K562 (cell line): ENCODE data around the gene DGCR8. TPM values are rescaled to one million over a fixed set of nuclear protein-coding genes. Genes with fewer than 3 reads are reported as not detected.
A peak's percentile ranks its signal among the peaks of the same experiment; 100 is the strongest.

Experiments used
- ARID3A ChIP-seq: IDR thresholded peaks from 2 replicates; pipeline ENCODE4 v1.6.1; 2012; ENCODE audit warnings: low read depth, low read length, improper control_type of control experiment, borderline replicate concordance
- BRCA1 ChIP-seq, 2 experiments: fragments of 450-650 bp in 1 of 2; sonication (generic) in 1 of 2; formaldehyde crosslinking in 1 of 2; IDR thresholded peaks; 2 replicates each; pipeline versions ENCODE4 v1.5.0 to v1.6.1; 2017 to 2020; ENCODE audit warnings: mild to moderate bottlenecking in 1 of 2, missing genetic modification reagents in 1 of 2
- CBFA2T3 ChIP-seq: fragments of 450-650 bp; IDR thresholded peaks from 2 replicates; pipeline ENCODE4 v1.6.1; 2017
- EGR1 ChIP-seq: fragments of 450-650 bp; conservative IDR thresholded peaks from 2 replicates; pipeline ENCODE4 v1.6.1; 2017; ENCODE audit warnings: mild to moderate bottlenecking
- FOXO4 ChIP-seq: fragments of 450-650 bp; formaldehyde crosslinking; IDR thresholded peaks from 2 replicates; pipeline ENCODE4 v1.4.0; 2020; ENCODE audit warnings: mild to moderate bottlenecking, moderate library complexity
- GTF2A2 ChIP-seq: IDR thresholded peaks from 2 replicates; pipeline ENCODE4 v1.6.1; 2016; ENCODE audit warnings: mild to moderate bottlenecking, missing genetic modification characterization, missing compliant biosample characterization
- KLF10 ChIP-seq: fragments of 250-450 bp; sonication (Bioruptor Pico); IDR thresholded peaks from 2 replicates; pipeline ENCODE4 v1.6.1; 2021; ENCODE audit warnings: matching md5 sums
- THAP7 ChIP-seq: fragments of 250-450 bp; sonication (Bioruptor Pico); IDR thresholded peaks from 2 replicates; pipeline ENCODE4 v1.5.0; 2021
- ZBTB34 ChIP-seq: fragments of 250-450 bp; sonication (Bioruptor Pico); IDR thresholded peaks from 2 replicates; pipeline ENCODE4 v1.8.0; 2021; ENCODE audit warnings: mild to moderate bottlenecking, moderate library complexity
- ZKSCAN8 ChIP-seq: fragments of 200-800 bp; sonication (Bioruptor generic); IDR thresholded peaks from 2 replicates; pipeline ENCODE4 v1.6.1; 2016; ENCODE audit warnings: missing genetic modification characterization, missing compliant biosample characterization
- ZNF133 ChIP-seq: fragments of 250-450 bp; sonication (Bioruptor Pico); IDR thresholded peaks from 2 replicates; pipeline ENCODE4 v1.4.0; 2020; ENCODE audit warnings: mild to moderate bottlenecking
- ZNF184 ChIP-seq: sonication (generic); formaldehyde crosslinking; IDR thresholded peaks from 2 replicates; pipeline ENCODE4 v1.5.0; 2020; ENCODE audit warnings: missing genetic modification reagents
- ZNF217 ChIP-seq: sonication (generic); formaldehyde crosslinking; IDR thresholded peaks from 2 replicates; pipeline ENCODE4 v1.8.0; 2022; ENCODE audit warnings: mild to moderate bottlenecking, missing genetic modification reagents
- ZNF24 ChIP-seq: fragments of 450-650 bp; IDR thresholded peaks from 2 replicates; pipeline ENCODE4 v1.6.1; 2016
- ZNF395 ChIP-seq: fragments of 200-800 bp; sonication (Bioruptor generic); IDR thresholded peaks from 2 replicates; pipeline ENCODE4 v1.6.1; 2017; ENCODE audit warnings: missing genetic modification characterization, missing compliant biosample characterization
- ZNF561 ChIP-seq: fragments of 450-650 bp; formaldehyde crosslinking; conservative IDR thresholded peaks from 2 replicates; pipeline ENCODE4 v1.4.0; 2020; ENCODE audit warnings: mild to moderate bottlenecking, moderate library complexity
- ZNF609 ChIP-seq: sonication (generic); formaldehyde crosslinking; IDR thresholded peaks from 2 replicates; pipeline ENCODE4 v1.8.1; 2023; ENCODE audit warnings: missing genetic modification reagents, mild to moderate bottlenecking, borderline replicate concordance
- polyA plus RNA-seq, 8 experiments: library from polyadenylated mRNA; depleted of rRNA in 4 of 8; stranded (reverse) in 5 of 8; unstranded in 3 of 8; fragments of >200 nt; fragmentation: Nextera tagmentation in 2 of 8; fragmentation: Illumina TruSeq in 1 of 8; extraction: Ambion mirVana in 2 of 8; extraction: Trizol in 1 of 8; gene quantifications; 2 replicates each; pipeline versions ENCODE4 v1.2.1 to v1.2.3, GENCODE V29; 2011 to 2014; ENCODE audit warnings: inconsistent platforms in 1 of 8, missing spikeins in 1 of 8
- total RNA-seq, 7 experiments: library from RNA; depleted of rRNA in 6 of 7; stranded (reverse); fragments of >200 nt in 6 of 7; fragmentation: Illumina TruSeq in 2 of 7; extraction: Trizol in 2 of 7; gene quantifications; 2 replicates each; pipeline versions ENCODE4 v1.2.1 to v1.2.3, GENCODE V29; 2011 to 2021; ENCODE audit warnings: low replicate concordance in 1 of 7

The DGCR8 gene
- total and polyA plus RNA-seq, 9 of the 15 experiments (the other 6 are each of a cell fraction or from before 2014, with no cell fraction given): 5.9 to 144 (median 80.1) TPM

GRCh38 chr22:20111045-20111688 is 31.1 kb downstream of the DGCR8 start (continued):
- no peak for TF ChIP-seq ZNF609 (CRISPR knock-in tag)
- TF ChIP-seq ZKSCAN8 (CRISPR knock-in tag): no peak
- no peak for TF ChIP-seq ZNF24
- no peak for TF ChIP-seq BRCA1 (IDR thresholded peaks at IDR 0.05)
- TF ChIP-seq BRCA1 (CRISPR knock-in tag; IDR thresholded peaks at IDR 0.05): no peak
- no peak for TF ChIP-seq ZNF184
- no peak for TF ChIP-seq CBFA2T3
- no peak for TF ChIP-seq ZNF561 (CRISPR knock-in tag)
- no peak for TF ChIP-seq ZBTB34
- TF ChIP-seq ZNF217 (CRISPR knock-in tag): no peak
- no peak for TF ChIP-seq ARID3A
- TF ChIP-seq THAP7 (CRISPR knock-in tag): no peak
- no peak for TF ChIP-seq EGR1
- peak; percentile 78; the same call in 1 of the 2 replicates for TF ChIP-seq ZNF133 (CRISPR knock-in tag)
- TF ChIP-seq ZNF395 (CRISPR knock-in tag): no peak
- TF ChIP-seq FOXO4 (CRISPR knock-in tag): 0 out of 2 replicates have a peak, but pooled peaks have one; percentile 23
- no peak for TF ChIP-seq KLF10 (CRISPR knock-in tag)
- no peak for TF ChIP-seq GTF2A2 (tag)
